Measurements from ENCODE around the gene IQSEC1.
"Not testable (repeated sequence)": the region's sequence is repeated elsewhere in the genome, so short reads cannot be mapped to it uniquely, and the experiment has no call there.

IQSEC1 gene

DNA sequence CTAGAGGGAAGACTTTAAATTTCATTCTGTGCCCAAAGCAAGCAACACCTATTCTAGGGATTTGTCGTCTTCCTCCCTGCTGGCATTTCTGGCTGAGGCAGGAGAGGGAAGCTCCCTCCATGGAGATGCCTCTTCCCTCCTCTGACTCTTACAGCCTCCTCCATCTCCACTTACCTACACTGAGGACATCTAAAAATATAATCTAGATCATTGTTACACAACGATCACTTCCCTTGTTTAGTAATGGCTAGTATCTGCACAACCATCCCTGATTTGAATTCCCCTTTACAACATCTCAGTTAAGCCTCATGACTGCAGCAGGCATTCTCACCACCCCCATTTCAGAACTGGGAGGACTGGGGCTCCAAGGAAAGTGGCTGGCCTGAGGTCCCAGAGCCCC lies 219.4 kb downstream of the IQSEC1 start:
- not testable (repeated sequence) for DNase-seq

DNA sequence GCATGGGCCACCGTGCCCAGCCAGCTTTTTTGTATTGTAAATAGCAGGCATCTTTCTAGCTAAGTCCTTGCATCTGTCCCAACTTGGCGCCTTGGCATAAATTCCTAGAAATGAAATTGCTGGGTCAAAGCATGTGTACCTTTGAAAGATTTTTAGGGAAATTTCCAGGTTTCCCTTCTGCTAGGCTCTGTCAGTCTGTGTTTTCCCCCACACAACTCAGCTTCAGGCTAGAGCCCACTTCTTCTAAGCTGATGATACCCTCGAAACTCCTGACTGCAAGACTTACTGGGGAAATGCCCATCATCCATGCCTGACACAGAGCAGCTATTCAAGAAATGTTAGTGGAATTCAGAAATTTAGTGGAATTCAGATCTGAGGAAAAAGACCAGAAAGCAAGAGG lies 221.0 kb downstream of the IQSEC1 start:
- DNase-seq = no peak

All from CD4-positive, alpha-beta T cell treated with Interleukin-17A for 1 hour (primary cell).